Measurements from ENCODE around the gene ZKSCAN2. TPM values are rescaled to one million over a fixed set of nuclear protein-coding genes. Genes with fewer than 3 reads are reported as not detected.

The ZKSCAN2 gene
- polyA plus RNA-seq (2013): 4.2 TPM

DNA sequence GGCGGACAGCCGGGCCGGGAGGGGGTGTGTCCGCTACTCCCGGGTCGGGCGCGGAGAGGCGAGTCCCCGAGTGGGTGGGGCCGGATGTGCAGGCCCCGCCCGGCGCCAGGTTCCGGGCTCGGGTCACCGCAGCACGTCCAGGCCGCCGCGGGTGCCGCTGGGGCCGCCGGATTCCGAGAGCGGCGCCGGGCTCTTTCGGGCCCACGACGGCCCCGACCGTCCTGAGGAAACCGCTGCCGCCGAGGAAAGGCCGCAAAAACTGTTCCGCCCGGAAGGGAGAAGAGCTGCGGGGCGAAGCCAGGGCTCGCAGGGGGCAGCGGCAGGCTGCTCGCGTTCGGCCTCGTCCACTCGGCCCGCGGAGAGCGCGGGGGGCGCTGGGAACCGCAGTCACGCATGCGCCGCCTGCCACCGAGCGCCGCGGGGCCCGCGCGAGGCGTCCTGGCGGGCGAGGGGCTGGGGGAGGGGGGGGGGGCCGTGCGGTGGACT, at the start of gene ZKSCAN2:
TSS of gene ZKSCAN2 (minus strand) at position 376 of the 486 bp plus-strand sequence. CDS start 718 bp downstream, outside the sequence.
- ChIA-PET POLR2A (interaction anchor here (1.0 kb wide), 1 partner anchor 15 kb away, joined by 3 read pairs; no protein-coding TSS in a partner anchor), CTCF (interaction anchor here (1.1 to 1.6 kb wide), 3 partner anchors 16 to 127 kb away, joined by 3 to 6 read pairs (median 5); no protein-coding TSS in a partner anchor)
- peak within 1 kb of the TSS; percentile 53 to 92 (median 82) for H3K4me3 ChIP-seq (ENCODE audit: control insufficient read depth in 1 of 7, extremely low read depth in 1 of 7, insufficient read depth in 4 of 7, low read depth in 2 of 7, low read length in 6 of 7)
- peaks cover 2 to 26% (median 20%) of the 10 kb centered on the region in 4 experiments for H3K36me3 ChIP-seq (ENCODE audit: control insufficient read depth in 4 of 4, insufficient read depth in 4 of 4, low read length in 3 of 4)
- H3K27ac ChIP-seq (ENCODE audit: insufficient read depth in 1 of 2, low read depth in 1 of 2, low read length in 2 of 2, poor library complexity in 1 of 2, severe bottlenecking in 2 of 2): peak within 1 kb of the TSS; percentile 85 to 95
- no peaks in the 10 kb centered on the region for H3K9me3 ChIP-seq (ENCODE audit: control extremely low read depth in 1 of 5, control insufficient read depth in 4 of 5, insufficient read depth in 2 of 5, low read depth in 1 of 5, low read length in 4 of 5)
- DNase-seq: peak; percentile 84 to 89 (median 87)
- H3K27me3 ChIP-seq (replicated peaks in 2 of 5; ENCODE audit: control insufficient read depth in 4 of 5, insufficient read depth in 5 of 5, low read length in 4 of 5): no peaks in the 10 kb centered on the region
- H3K4me1 ChIP-seq (ENCODE audit: control extremely low read depth in 1 of 4, control insufficient read depth in 4 of 4, insufficient read depth in 4 of 4, low read length in 3 of 4): peaks cover 16 to 35% (median 25%) of the 10 kb centered on the region in 4 experiments
- WGBS (ENCODE audit: insufficient coverage): 0% methylated on average over 39 of the region's 69 CpGs

DNA sequence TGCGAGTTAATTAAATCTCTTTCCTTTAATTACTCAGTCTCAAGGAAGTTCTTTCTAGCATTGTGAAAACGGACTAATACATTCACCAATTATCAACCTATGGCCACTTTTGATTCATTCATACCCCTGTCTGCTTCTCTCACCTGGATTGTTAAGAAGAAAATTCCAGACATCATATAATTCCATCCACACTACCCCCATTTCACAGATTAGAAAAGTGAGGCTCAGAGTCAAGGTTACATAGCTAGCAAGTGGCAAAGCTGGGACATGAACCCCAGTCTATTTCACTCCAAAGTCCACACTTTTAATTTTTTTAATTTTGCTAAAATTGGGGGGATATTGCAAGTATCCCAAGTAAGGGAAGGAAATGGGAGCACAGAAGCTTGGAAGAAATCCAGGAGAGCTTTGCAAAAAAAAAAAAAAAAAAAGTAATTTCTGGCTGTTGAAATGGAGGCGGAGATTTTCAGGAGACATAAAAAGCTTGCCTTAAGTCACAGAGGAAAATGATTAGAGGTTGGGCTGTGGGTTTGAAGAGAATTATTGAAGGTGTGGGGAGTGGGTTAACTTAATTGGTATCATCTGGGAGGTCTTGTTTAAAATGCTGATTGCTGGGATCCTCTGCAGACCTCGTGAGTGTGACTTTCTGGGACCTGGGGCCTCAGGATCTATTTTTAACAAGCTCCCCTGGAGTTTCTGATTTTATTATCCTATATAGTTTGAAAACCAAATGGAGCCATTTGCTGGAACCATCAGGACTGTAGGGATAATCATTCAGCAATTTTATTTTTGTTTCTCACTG, 42.3 kb upstream of the ZKSCAN2 start:
- CTCF ChIA-PET: no interaction called here
- Histone ChIP-seq H3K9me3 (ENCODE audit: control extremely low read depth in 1 of 5, control insufficient read depth in 4 of 5, insufficient read depth in 2 of 5, low read depth in 1 of 5, low read length in 4 of 5) (peaks cover 0 to 4% (median 2%) of the 10 kb centered on the region in 5 experiments), H3K36me3 (ENCODE audit: control insufficient read depth in 4 of 4, insufficient read depth in 4 of 4, low read length in 3 of 4) (no peaks in the 10 kb centered on the region), H3K27me3 (replicated peaks in 2 of 5; ENCODE audit: control insufficient read depth in 4 of 5, insufficient read depth in 5 of 5, low read length in 4 of 5) (no peaks in the 10 kb centered on the region), H3K27ac (ENCODE audit: insufficient read depth in 1 of 2, low read depth in 1 of 2, low read length in 2 of 2, poor library complexity in 1 of 2, severe bottlenecking in 2 of 2) (no peak overlapping the region), H3K4me1 (ENCODE audit: control extremely low read depth in 1 of 4, control insufficient read depth in 4 of 4, insufficient read depth in 4 of 4, low read length in 3 of 4) (no peaks in the 10 kb centered on the region), H3K4me3 (ENCODE audit: control insufficient read depth in 1 of 7, extremely low read depth in 1 of 7, insufficient read depth in 4 of 7, low read depth in 2 of 7, low read length in 6 of 7) (no peak overlapping the region)
- POLR2A ChIA-PET: no interaction called here
- WGBS (ENCODE audit: insufficient coverage): 57% methylated on average over 3 of the region's 4 CpGs
- DNase-seq: no peak

DNA sequence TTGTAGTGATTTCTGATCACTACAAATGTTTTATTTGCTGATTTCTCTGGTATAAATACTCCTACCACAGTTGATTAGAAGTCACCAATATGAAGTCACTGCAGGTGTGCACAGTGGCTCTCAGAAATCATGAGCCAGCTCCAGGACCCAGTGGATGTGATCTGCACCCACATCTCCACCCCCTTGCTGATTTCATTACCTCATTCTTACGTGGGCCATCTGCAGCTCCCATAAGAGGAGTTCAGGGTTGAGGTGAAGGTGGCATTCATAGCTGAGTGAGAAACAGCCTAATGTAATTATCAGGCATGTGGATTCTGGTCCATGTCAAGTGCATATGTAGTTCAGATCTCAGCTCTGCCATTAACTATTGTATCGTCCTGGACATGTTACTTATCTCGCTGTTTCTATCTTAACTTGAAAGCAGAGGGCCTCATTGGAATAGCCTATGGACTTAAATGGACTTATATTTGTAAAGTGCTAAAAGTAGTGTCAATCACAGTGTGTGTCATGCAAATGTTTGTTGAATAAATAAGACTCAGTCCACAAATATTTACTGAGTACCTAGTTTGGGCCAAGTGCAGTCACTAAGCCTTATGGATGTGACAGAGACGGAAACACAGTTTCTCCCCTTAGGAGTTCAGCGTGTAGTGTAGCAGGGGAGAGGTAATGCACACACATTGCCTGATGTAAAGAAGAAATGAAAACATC, 40.7 kb upstream of the ZKSCAN2 start:
- Histone ChIP-seq H3K4me3 (ENCODE audit: control insufficient read depth in 1 of 7, extremely low read depth in 1 of 7, insufficient read depth in 4 of 7, low read depth in 2 of 7, low read length in 6 of 7) (no peak overlapping the region), H3K27me3 (replicated peaks in 2 of 5; ENCODE audit: control insufficient read depth in 4 of 5, insufficient read depth in 5 of 5, low read length in 4 of 5) (no peaks in the 10 kb centered on the region), H3K9me3 (ENCODE audit: control extremely low read depth in 1 of 5, control insufficient read depth in 4 of 5, insufficient read depth in 2 of 5, low read depth in 1 of 5, low read length in 4 of 5) (no peaks in the 10 kb centered on the region), H3K27ac (ENCODE audit: insufficient read depth in 1 of 2, low read depth in 1 of 2, low read length in 2 of 2, poor library complexity in 1 of 2, severe bottlenecking in 2 of 2) (no peak overlapping the region), H3K4me1 (ENCODE audit: control extremely low read depth in 1 of 4, control insufficient read depth in 4 of 4, insufficient read depth in 4 of 4, low read length in 3 of 4) (no peaks in the 10 kb centered on the region), H3K36me3 (ENCODE audit: control insufficient read depth in 4 of 4, insufficient read depth in 4 of 4, low read length in 3 of 4) (no peaks in the 10 kb centered on the region)
- DNase-seq: no peak
- ChIA-PET POLR2A (no interaction called here), CTCF (no interaction called here)
- 95% methylated on average over 4 of the region's 5 CpGs for WGBS (ENCODE audit: insufficient coverage)

- WGBS (ENCODE audit: insufficient coverage): 92% methylated on average over 4 of the region's 6 CpGs
- no peak overlapping the region for H3K27ac ChIP-seq (ENCODE audit: insufficient read depth in 1 of 2, low read depth in 1 of 2, low read length in 2 of 2, poor library complexity in 1 of 2, severe bottlenecking in 2 of 2)
- no peaks in the 10 kb centered on the region for H3K27me3 ChIP-seq (replicated peaks in 2 of 5; ENCODE audit: control insufficient read depth in 4 of 5, insufficient read depth in 5 of 5, low read length in 4 of 5)
- no peaks in the 10 kb centered on the region for H3K9me3 ChIP-seq (ENCODE audit: control extremely low read depth in 1 of 5, control insufficient read depth in 4 of 5, insufficient read depth in 2 of 5, low read depth in 1 of 5, low read length in 4 of 5)
- H3K36me3 ChIP-seq (ENCODE audit: control insufficient read depth in 4 of 4, insufficient read depth in 4 of 4, low read length in 3 of 4): no peaks in the 10 kb centered on the region
- CTCF ChIA-PET: no interaction called here
- H3K4me1 ChIP-seq (ENCODE audit: control extremely low read depth in 1 of 4, control insufficient read depth in 4 of 4, insufficient read depth in 4 of 4, low read length in 3 of 4): no peaks in the 10 kb centered on the region
- no peak overlapping the region for H3K4me3 ChIP-seq (ENCODE audit: control insufficient read depth in 1 of 7, extremely low read depth in 1 of 7, insufficient read depth in 4 of 7, low read depth in 2 of 7, low read length in 6 of 7)
- no peak for DNase-seq
- POLR2A ChIA-PET: no interaction called here
Measured at GRCh38 chr16:25297151-25297787, 39.6 kb upstream of the ZKSCAN2 start.

DNA sequence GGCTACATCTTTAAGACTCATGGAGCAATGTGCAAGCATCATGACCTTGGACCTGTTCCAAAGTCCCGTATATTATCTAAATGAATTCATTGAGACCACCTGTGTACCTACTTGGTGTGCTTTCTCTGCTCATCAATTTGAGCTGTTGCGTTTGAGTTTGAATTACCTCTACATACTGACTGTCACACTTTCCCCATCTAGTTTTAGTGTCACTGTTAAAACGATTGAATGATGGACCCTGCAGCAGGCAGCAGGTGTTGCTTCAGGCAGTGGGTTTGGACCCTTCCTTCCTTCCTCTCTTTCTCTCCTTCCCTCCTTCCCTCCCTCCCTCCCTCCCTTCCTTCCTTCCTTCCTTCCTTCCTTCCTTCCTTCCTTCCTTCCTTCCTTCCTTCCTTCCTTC, 33.9 kb upstream of the ZKSCAN2 start:
- no peak overlapping the region for H3K4me3 ChIP-seq (ENCODE audit: control insufficient read depth in 1 of 7, extremely low read depth in 1 of 7, insufficient read depth in 4 of 7, low read depth in 2 of 7, low read length in 6 of 7)
- H3K4me1 ChIP-seq (ENCODE audit: control extremely low read depth in 1 of 4, control insufficient read depth in 4 of 4, insufficient read depth in 4 of 4, low read length in 3 of 4): no peaks in the 10 kb centered on the region
- ChIA-PET CTCF (no interaction called here), POLR2A (no interaction called here)
- H3K9me3 ChIP-seq (ENCODE audit: control extremely low read depth in 1 of 5, control insufficient read depth in 4 of 5, insufficient read depth in 2 of 5, low read depth in 1 of 5, low read length in 4 of 5): no peaks in the 10 kb centered on the region
- H3K27ac ChIP-seq (ENCODE audit: insufficient read depth in 1 of 2, low read depth in 1 of 2, low read length in 2 of 2, poor library complexity in 1 of 2, severe bottlenecking in 2 of 2): no peak overlapping the region
- no peak for DNase-seq
- H3K27me3 ChIP-seq (replicated peaks in 2 of 5; ENCODE audit: control insufficient read depth in 4 of 5, insufficient read depth in 5 of 5, low read length in 4 of 5): no peaks in the 10 kb centered on the region
- H3K36me3 ChIP-seq (ENCODE audit: control insufficient read depth in 4 of 4, insufficient read depth in 4 of 4, low read length in 3 of 4): no peaks in the 10 kb centered on the region
- 70% methylated on average over 2 of the region's 3 CpGs for WGBS (ENCODE audit: insufficient coverage)

GRCh38 chr16:25289466-25289865, 31.8 kb upstream of the ZKSCAN2 start:
- no peaks in the 10 kb centered on the region for H3K27me3 ChIP-seq (replicated peaks in 2 of 5; ENCODE audit: control insufficient read depth in 4 of 5, insufficient read depth in 5 of 5, low read length in 4 of 5)
- no CpG with 5 or more reads among the region's 3 CpGs for WGBS (ENCODE audit: insufficient coverage)
- DNase-seq: no peak
- no peaks in the 10 kb centered on the region for H3K9me3 ChIP-seq (ENCODE audit: control extremely low read depth in 1 of 5, control insufficient read depth in 4 of 5, insufficient read depth in 2 of 5, low read depth in 1 of 5, low read length in 4 of 5)
- POLR2A ChIA-PET: no interaction called here
- no peaks in the 10 kb centered on the region for H3K4me1 ChIP-seq (ENCODE audit: control extremely low read depth in 1 of 4, control insufficient read depth in 4 of 4, insufficient read depth in 4 of 4, low read length in 3 of 4)
- H3K36me3 ChIP-seq (ENCODE audit: control insufficient read depth in 4 of 4, insufficient read depth in 4 of 4, low read length in 3 of 4): no peaks in the 10 kb centered on the region
- H3K27ac ChIP-seq (ENCODE audit: insufficient read depth in 1 of 2, low read depth in 1 of 2, low read length in 2 of 2, poor library complexity in 1 of 2, severe bottlenecking in 2 of 2): no peak overlapping the region
- CTCF ChIA-PET: no interaction called here
- no peak overlapping the region for H3K4me3 ChIP-seq (ENCODE audit: control insufficient read depth in 1 of 7, extremely low read depth in 1 of 7, insufficient read depth in 4 of 7, low read depth in 2 of 7, low read length in 6 of 7)

All from common myeloid progenitor, CD34-positive (primary cell).